Measurements from ENCODE around the gene PGS1.

Gene PGS1

GRCh38 chr17:78414178-78415162 is 36.0 kb downstream of the PGS1 start:
- no peak for TF ChIP-seq CTCF (IDR thresholded peaks at IDR 0.05; ENCODE audit: control insufficient read depth, insufficient read depth, low read depth, low read length, missing control alignments)
- no peak overlapping the region for H3K4me3 ChIP-seq (ENCODE audit: control insufficient read depth, low read depth, low read length)

DNA sequence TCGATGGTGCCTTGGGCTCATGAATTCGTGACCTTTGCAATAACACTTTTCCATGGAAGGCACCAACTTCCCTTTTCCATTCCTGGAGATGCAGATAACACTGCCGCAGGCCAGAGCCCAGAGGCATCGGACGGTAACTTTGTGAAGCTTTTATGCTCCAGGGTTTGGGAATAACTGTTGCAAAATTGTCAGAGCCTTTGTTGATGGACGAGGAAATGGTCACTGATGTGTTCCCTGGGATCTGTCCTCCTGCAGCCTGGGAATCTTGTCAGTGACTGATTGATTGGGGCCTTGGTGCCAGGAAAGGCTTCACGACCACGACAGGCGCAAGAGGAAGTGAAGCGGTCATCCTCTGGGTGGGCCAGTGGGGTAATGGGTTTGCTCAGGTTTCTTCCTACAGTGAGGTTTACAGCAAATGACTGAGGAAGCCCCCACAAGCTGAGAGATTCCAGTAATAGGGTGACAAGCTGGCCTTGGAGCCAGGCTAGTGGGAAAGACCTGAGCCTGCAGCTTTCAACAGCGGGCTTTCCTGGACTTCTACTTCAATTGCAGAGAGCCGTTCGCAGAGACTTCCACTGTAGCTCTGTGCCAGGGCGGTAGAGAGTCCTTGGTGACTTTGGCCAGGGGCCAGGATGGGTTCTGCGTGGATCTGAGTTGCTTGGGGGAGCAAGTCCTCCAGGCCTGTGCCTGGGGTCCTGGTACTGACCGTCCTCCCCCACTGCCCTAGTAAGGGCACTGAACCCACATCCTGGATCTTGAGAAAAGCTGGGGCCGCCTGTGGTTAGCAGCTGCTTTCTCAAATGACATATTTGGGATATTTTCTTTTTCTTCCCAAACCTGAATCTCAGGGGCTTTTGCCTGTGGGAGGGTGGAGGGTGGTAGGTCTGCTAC is 37.6 kb downstream of the PGS1 start:
- TF ChIP-seq CTCF (IDR thresholded peaks at IDR 0.05; ENCODE audit: control insufficient read depth, insufficient read depth, low read depth, low read length, missing control alignments), result no peak
- no peak overlapping the region for H3K4me3 ChIP-seq (ENCODE audit: control insufficient read depth, low read depth, low read length)
- no peak for DNase-seq (ENCODE audit: low read depth)

More at GRCh38 chr17:78414178-78415162, 36.0 kb downstream of the PGS1 start:
- DNase-seq (ENCODE audit: low read depth), result no peak

DNA sequence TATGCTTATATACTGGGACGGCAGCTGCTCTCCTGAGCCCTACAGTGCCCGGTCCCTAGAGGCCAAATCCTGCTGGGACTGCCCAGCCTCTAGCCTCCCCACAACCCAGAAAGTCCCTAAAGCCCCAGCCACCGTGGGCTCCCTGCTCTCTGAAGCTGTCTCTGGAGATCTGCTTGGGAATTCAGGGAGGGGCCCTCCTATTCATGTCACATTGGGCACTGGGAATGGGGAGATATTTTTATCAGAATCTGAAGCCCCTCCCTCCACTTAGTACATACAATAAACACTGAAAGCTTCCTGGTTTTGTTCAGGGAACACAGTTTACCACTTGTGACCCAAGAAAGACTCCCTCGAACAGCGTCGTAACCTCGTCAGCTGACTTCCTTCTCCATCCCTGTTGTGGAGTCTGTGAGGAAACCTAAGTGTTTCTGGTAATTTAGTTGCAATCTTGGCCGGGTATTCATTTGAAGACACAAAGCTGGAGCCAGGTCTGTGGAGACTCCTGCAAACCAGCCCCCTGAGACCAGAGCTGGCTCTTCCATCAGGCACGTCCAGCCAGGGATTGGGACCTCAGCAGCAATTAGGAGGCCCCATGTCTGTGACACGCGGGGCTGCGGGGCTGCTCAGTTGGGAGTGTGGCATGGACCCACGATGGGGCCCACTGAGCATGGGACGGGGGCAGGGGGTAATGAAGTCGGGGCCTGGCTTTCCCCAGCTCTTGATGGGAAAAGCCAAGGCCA is 38.5 kb downstream of the PGS1 start:
- no peak overlapping the region for H3K4me3 ChIP-seq (ENCODE audit: control insufficient read depth, low read depth, low read length)
- no peak for TF ChIP-seq CTCF (IDR thresholded peaks at IDR 0.05; ENCODE audit: control insufficient read depth, insufficient read depth, low read depth, low read length, missing control alignments)
- no peak for DNase-seq (ENCODE audit: low read depth)

DNA sequence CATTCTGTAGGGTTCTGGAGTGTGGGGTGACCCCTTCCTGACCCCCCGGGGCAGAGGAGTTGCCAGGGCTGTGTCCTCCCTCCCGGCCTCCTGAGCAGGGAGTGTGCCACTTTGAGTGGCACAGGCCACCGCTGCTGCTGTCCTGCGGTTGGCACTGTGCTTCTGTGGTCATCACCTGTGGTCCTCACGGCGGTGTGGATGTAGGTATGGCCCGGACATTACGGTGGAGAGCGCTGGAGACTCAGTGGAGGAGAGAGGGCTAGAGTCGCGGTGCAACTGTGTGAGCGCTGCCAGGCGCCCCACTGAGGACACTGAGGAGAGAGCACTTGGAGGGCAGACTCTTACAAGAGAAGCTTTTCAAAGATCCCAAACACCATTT is 39.1 kb downstream of the PGS1 start:
- TF ChIP-seq CTCF (IDR thresholded peaks at IDR 0.05; ENCODE audit: control insufficient read depth, insufficient read depth, low read depth, low read length, missing control alignments), result no peak
- DNase-seq (ENCODE audit: low read depth), result no peak
- H3K4me3 ChIP-seq (ENCODE audit: control insufficient read depth, low read depth, low read length), result no peak overlapping the region

DNA sequence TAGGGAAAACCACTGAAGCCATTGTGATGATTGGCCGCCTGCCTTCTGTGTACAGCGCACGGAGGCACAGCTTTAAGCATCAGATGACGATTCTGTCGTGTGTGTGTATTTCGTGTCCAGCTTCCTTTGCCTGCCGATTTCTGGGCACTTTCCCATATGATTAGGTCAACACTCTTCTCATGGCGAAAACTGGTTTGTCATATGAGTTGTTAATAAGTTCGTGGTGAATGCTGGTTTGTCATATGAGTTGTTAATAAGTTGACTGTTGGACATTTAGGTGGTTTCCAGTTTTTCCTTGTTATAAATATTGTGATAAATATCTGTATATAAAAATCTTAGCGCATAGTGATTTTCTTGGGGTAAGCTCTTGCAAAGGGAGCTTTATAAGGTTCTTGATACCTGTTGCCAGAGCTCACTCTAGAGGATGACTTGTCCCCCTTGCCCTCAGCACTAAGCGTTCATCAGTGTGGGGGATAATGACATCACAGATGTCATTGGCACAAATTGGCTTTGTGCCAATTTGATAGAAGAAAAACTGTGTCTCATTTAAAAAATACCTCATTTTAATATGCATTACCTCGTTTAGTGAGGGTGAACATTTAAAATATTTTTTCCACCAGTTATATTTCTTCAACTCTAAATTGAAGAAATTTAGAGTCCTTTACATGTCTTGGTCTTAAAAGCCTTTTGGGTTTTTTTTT is 40.0 kb downstream of the PGS1 start:
- no peak for TF ChIP-seq CTCF (IDR thresholded peaks at IDR 0.05; ENCODE audit: control insufficient read depth, insufficient read depth, low read depth, low read length, missing control alignments)
- DNase-seq (ENCODE audit: low read depth), result no peak
- no peak overlapping the region for H3K4me3 ChIP-seq (ENCODE audit: control insufficient read depth, low read depth, low read length)
